DMS53 (cell line): ENCODE measurements around the gene MAP3K20.
"Not testable (repeated sequence)": the region's sequence is repeated elsewhere in the genome, so short reads cannot be mapped to it uniquely, and the experiment has no call there.

ENCODE experiments used
- DNase-seq: peaks from one replicate; lab custom pipeline; 2025; lab: John Stamatoyannopoulos, UW

The MAP3K20 gene

DNA sequence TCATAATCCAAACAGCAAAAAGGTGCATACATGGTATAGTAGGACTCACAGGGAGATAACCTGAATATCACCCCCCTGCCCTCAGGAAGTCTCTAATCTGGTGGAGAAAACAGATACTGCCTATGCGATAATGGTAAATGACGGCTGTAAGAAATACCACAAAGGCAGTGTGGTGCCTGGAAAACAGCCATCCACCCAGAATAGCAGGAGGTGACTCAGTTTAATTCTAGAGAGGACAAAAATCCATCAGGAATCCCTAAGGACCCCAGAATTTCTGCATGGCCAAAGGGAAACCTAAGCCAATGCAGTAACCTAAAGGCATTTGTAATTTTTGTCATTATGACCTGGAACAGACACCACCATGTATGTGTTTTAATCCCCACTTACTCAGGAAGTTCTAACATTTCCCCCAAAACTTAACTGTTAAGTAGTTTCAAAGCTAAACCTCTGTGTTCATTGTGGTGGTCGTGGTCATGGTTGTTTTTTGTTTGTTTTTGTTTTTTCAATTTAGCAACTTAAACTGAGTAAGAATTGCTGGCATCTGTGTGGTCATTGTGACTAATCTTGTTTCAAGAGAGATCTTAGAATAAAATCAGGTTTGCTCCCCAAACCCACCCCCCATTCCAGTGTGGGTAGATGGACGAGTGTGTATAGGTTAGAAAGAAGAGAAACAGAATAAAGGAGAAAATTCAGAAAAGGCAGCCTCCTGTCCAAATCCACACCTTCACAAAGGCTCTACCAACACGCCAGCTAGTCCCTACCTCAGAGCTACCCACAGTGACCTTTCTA, 157.5 kb downstream of the MAP3K20 start:
- no peak for DNase-seq

DNA sequence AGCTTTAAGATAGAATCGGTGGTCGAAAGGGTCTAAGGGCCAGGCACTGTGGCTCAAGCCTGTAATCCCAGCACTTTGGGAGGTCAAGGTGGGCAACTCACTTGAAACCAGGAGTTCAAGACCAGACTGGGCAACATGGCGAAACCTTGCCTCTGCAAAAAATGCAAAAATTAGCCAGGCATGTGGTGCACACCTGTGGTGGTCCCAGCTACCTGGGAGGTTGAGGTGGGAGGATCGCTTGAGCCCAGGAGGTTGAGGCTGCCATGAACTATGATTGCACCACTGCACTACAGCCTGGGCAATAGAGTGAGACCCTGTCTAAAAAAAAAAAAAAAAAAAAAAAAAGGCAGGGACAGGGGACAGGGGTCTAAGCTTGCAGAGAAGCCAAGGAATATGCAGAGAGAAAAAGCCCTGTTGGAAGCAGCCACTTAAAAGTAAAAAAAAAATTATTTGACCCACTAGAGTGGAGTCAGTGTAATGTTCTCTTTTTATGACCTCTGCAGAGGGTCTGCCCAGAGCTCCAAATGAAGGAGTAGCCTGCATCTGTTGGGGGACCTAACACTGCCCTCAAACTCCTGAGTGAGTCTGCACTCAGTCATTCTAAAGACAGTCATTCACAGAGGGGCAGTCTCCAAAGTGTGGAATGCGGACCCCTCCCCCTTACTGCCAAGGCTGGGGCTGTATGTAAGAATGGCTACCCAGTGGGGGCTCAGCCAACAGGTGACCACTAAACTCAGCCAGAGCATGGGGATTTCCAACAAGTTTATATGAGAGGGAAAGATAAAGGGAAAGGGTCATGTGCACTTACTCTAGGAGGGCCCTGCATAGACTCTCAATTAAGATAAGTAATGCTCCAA, 160.5 kb downstream of the MAP3K20 start:
- DNase-seq, result no peak

DNA sequence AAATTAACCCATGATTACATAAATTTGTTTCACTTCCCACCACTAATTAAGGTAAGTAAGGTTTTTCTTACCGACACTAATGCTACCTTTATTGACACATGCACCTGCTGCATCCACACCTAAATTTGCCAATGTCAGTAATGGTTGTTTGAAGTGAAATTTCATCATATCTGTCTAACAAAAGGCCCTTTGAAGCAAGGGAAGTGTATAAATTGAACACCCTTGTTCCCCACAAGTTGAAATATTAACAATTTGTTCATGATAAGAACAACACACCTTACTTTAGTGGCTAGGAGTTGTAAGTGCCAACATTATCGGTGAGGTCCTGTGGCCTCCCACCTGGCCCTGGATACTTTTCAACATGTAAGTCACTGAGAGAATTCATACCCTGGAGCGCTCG, 162.7 kb downstream of the MAP3K20 start:
- DNase-seq, result no peak

DNA sequence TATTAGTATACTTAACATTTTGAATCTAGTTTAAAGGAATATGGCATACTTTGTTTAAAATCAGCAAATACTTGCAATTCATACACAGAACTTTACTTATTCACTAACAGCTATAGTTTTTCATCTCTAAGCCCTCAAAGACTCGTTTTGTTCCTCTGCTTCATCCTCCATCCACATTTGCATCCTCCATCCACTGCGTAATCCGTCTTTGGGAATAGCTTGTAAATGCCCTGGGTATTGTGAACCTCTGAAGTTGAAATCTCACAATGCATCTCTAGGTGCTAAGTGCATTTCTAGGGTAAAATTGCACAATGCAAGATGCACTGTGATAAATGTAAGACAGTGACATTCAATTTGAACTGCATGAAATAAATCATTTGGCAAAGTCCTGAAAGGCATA, 163.2 kb downstream of the MAP3K20 start:
- DNase-seq, result no peak

DNA sequence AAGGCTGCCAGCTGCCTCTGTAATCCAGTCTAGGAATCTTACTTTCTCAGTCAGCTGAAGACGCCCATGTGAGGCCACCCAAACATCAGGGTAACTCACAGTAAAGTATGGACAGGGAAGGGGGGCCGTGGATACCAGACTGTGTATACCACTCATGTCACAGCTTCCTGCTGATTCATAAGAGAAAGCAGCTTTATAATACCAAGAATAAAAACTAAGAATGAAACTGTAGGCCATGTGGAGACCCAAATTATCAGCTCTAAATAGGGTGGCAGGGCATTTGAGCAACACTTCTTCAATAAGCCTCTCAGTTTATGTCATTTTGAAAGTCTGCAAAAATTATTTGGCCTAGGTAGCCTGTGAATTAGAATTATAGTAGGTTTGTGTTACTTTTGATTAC, 164.0 kb downstream of the MAP3K20 start:
- no peak for DNase-seq

DNA sequence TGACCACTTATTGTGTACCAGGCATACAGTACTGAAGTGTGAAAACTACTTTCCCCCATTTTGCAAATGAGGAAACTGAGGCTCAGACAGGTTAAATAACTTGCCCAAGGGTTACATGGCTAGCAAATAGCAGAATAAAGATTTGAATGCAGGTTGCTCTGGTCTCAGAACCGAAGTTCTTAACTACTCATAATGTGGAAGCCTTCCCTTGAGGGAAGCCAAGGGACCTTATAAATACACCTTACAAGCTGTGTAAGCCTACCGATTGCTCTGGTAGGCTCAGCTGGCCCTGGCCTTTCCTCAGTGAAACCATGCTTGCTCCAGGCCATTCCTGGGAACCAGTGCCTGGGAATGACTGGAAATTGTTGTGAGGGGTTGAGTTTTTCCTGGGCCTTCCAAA, 164.4 kb downstream of the MAP3K20 start:
- DNase-seq, result no peak

DNA sequence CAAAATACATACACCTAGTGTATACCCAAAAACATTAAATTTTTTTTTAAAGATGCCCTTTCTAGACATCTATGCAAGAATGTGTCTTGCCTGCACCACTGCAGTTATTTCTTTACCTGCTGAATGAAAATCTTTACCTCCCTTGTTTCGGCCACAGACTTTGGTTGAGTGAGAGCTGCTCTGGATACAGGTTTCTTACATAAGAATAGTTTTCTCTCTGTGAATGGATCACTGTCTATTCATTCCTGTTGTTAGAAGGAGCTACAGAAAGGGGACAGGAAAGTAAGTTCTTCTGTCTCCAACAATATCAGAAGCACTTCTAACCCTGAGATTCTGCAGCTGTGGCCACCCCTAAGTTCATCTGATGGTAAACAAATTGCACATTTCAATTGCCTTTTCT, 166.0 kb downstream of the MAP3K20 start:
- DNase-seq, result no peak

DNA sequence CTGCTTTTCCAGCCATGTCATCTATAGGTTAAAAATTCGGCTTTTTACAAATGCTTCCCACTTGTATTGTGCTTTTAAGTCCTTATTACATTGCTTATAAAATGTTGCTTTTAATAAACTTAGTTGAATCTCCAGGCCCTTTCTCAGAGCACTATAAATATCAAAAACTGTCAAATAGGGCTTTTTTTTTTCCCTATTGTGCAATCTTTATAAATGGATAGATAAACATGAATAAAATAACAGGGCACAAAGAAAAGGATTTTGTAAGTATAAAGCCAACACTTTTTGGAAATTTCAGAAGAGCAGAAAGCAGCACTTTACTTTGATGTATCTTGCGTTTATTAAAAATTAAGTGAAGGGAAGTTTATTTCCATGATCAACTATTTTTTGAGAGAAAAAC, 171.5 kb downstream of the MAP3K20 start:
- no peak for DNase-seq

DNA sequence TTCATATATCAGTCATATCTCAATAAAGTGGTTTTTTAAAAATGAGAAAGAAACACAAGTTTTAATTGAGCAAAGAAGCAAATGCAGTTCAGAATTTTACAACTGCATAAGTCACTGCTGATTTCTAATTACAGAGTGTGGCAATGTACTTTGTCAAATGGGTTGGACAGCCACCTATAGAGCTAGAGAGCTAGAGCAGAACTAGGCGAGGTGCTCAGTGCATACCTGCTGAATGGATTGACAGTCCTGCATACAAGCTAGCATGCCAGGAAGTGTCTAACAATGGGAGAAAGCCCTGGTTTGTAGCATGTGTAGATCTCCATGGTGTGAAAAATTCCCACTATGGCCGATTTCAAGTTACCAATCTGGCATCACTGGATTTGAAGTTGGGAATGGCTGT, 172.7 kb downstream of the MAP3K20 start:
- DNase-seq, result no peak

DNA sequence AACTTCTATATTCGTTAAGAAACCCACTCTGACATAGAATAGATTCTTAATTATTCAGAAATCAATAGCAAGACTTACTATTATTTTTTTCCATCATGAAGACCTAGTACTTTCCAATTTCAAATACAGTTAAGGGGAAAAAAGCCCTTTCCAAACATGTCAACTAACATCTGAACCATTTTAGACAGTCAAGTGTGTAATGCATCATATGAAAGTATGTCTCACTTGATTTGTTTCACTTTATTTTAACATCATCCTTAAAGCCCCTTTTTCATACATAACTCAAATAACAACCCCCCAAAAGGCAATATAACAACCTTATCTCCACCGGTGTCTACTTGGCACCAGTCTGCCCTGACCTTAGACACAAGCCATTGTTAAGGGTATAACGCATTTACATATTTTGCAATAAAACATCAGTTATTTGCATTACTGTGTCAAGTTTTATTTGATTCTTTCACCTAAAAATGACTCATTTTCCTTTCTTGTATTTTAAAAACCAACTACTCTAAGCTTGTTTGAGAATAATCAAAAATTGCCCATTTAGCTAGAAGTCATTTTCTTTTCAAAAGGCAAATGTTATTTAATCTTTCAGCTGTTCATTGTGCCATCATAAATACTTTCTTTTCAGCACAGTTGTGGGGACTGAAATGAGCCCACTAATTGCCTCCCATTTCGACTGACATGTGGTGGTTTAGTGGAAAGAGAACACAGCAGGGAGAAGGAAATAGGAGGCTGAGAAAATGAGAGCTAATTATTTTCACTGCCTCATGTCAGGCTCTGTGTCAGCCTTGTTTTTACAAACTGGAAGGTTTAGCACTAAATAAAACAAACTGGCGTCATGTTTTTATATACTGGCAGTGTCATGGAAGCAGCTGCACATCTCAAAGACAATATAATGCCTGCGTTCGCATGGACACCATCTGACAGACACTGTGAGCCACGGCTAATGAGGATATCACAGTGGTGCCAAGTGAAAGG, 174.3 kb downstream of the MAP3K20 start:
- DNase-seq, result no peak

DNA sequence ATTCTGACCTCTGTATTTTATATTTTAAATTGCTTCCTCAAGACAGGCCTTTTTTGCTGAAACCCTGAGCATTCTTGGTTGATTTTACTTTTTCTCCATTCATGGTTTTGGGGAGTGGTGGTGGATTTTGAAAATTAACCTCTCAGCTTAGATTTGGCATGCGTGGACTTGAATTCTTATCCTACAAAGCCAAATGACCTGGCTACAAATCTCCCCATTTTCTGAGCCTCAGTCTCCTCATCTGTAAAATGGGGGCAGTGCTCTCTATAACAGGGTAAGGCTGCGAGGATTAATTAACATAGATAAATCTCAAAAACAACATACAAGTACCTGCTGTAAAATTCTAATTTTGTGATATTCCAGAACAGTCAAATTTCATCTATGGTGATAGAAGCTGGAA, 175.6 kb downstream of the MAP3K20 start:
- DNase-seq, result no peak

DNA sequence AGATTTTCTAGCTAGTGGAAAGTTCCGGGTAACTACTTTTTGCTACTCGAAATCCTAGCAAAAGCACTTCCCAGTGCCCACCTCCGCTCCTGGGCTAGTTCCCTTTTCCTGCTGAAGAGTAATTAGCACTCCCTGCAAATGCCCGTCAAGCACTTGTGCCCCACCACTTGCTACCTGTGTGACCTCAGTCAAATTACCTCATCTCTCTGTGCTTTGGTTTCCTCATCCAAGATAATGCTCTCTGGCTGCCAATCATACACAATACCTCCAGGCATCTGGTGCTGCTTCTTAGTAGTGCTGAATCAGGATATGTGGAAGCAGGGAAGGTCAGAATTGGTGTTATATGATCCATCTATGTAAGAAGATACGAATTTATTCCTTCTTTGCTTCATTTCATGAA, 176.9 kb downstream of the MAP3K20 start:
- DNase-seq, result no peak

DNA sequence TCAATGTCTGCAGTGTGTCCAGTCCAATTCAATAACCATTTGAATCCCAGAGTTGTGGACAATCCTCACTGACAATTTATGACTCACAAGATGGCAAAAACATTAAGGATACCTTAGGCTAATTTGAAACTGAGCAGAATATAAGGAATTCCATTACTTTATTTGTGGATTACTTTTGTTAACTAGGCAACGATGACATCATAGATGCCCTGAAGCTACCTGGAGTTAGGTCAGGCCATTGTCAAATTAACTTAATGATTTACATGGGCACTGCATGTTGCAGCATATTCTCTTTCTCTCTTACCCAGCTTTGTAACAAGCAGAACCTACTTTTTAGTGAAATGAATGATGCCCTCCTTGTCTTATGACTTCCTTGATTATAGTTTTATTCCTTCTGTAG, 179.0 kb downstream of the MAP3K20 start:
- DNase-seq, result no peak

DNA sequence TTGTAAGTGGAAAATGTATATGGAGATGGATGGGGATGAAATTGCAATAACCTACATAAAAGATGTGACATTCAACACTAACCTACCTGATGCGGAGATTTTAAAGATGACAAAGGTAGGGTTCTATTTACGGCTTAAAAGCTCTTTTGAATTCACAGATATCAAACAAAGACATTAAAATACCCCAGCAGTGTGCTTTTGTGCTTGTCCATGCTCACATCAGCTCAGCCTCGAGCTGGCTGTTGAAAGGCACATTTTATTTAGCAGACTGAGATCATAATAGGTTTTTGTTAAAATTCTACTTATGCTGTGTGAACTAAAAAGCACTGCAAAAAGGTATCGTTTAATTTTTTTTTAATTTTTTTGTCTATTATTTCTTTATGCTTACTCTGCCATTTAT, 183.1 kb downstream of the MAP3K20 start:
- no peak for DNase-seq

DNA sequence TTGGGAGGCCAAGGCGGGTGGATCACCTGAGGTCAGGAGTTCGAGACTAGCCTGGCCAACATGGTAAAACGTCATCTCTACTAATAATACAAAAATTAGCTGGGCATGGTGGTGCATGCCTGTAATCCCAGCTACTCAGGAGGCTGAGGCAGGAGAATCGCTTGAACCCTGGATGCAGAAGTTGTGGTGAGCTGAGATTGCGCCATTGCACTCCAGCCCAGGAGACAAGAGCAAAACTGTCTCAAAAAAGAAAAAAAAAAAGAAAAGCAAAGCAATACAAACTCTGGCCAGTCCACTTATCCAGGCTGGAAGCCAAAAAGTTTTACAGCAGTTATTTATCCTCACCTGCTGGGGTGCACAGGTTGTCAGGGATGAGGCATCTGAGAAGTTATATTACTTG, 186.7 kb downstream of the MAP3K20 start:
- not testable (repeated sequence) for DNase-seq

DNA sequence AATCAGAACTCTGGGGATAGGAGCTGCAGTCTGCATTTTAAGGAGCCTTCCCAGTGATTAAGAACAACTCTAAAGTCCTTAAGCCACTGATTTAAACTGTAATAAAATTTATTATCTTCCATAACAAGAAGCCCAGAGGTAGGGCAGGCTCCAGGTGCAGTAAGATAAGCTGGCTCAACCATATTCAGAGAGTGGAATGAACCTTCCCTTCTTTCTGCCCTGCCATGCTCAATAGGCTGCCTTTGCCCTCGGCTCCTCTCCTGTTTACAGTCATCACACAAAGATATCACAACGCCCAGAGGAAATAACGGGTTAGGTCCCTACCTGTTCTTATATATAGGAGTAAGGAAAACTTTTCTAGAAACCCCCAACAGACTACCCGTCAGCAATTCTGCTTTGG, 188.5 kb downstream of the MAP3K20 start:
- DNase-seq, result no peak

DNA sequence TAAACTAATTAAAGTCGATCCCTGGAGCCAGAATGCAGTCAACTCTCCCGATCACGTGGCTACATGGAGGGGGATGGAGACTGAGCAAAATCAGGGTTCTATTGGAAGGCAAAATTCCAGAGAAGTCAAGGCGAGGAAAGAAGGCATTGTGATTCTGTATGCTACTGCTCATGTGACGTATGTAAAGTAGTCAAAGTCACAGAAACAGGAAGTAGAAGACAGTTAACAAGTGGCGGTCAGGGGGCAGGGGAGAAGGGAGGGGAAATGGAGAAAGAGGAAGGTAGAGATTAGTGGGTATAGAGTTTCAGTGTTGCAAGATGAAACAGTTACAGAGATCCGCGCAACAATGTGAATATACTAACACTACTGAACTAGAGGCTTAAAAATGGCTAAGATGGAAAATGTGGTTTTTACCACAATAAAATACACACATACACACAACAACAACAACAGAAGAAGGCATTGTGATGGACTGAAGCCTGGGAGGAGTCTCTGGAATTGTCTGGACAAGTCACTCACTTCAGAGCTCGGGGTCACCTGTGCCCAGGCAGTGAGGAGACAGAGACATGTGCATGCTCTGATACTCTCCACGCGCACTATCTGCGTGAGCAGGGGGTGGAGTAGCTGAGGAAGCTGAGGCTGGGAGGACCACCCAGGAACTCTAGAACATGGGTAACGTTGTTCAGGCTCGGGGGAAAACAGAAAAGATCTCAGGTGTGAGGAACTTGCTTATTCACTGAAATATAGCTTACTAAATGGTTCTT, 189.1 kb downstream of the MAP3K20 start:
- DNase-seq, result no peak

DNA sequence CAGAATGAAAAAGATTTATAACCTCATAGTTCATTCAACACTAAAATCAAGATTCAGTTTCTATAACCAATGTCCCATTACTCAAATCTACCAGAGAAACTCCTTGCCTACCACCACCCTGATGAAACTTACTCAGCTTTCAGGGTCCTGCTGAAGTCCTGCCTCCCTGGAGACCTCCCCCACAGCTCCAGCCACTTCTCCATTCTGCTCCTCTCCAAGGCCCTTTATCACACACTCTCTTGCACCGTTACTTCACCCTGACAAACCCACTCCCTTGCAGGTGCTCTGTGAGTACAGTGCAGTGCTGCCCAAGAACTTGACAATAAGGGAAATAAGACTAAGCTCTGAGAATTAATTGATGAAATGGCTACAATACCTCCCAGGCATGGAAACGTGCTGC, 195.5 kb downstream of the MAP3K20 start:
- DNase-seq, result no peak

DNA sequence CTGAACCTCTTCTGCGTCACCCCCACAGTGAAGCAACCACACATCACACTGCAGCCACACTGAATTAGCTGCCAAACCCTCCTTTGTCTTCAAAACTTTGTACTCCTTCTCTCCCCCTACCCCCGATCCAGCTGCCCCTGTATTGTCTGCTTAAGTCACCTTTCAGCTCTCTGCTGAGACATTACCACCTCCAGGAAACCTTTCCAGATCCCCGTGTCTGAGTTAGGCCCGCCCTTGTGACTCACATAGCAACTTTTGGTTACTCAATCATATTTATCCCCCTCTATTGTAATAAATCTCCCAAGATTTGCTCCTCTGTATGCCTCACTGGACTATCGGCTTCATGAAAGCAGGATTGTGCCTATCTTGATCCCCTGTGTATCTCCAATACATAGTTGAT, 196.2 kb downstream of the MAP3K20 start:
- no peak for DNase-seq

DNA sequence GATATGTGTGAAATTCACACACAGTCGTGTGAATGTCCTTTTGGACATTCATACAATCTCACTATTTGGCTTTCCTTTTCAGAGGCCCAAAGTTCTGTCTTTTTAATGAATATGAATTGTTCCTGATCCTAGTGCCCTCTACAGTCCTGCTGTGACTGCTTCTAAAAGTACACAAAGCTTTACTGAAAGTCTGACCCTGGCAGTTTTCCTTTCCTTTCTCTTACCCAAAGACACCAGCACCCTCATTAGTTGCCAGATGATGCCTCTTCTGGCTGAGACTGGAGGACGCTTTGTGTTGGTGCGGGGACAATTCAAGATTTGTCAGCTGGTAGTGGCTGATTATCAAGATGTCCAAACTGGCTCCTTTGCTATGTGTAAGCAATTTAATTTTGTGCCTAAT, 197.2 kb downstream of the MAP3K20 start:
- DNase-seq, result no peak

DNA sequence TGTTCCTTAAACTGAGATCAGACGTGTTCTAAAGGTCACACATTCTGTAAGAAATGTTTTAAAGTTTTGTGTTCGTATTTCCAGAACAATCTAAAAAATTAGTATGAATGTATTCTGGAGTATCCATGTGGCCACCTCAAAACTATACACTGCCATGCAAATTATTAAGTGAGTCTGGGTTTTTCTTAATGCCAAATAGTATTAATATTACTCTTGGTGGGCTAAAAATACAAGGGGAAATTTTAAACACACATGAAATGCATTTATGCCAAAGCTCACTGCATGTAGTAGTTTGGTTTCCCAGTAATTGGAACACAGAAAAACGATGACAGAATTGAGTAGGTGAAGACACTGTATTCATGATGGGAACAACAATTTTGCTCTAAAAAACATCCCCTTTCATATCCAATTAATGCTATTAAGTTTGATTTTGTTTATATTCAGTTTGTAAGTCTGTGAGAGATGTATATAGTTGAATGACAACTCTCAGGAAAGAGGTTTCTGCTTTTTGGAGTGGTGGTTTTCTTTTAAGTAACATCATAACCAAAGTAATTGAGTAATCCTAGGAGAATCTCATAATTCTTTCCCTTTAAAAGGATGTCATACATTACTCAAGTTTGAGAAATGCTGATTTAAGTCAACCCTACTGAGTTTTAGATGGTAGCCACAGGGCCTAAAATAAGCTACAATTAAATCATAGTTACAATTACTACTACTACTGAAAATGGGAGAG, 203.3 kb downstream of the MAP3K20 start:
- DNase-seq, result no peak
